D341Med (cell line): ENCODE measurements around the gene AGAP3.

Experiments used
- DNase-seq: peaks from one replicate; pipeline ENCODE4 v3.0.0; 2012; ENCODE audit warnings: low spot score

Gene AGAP3

DNA sequence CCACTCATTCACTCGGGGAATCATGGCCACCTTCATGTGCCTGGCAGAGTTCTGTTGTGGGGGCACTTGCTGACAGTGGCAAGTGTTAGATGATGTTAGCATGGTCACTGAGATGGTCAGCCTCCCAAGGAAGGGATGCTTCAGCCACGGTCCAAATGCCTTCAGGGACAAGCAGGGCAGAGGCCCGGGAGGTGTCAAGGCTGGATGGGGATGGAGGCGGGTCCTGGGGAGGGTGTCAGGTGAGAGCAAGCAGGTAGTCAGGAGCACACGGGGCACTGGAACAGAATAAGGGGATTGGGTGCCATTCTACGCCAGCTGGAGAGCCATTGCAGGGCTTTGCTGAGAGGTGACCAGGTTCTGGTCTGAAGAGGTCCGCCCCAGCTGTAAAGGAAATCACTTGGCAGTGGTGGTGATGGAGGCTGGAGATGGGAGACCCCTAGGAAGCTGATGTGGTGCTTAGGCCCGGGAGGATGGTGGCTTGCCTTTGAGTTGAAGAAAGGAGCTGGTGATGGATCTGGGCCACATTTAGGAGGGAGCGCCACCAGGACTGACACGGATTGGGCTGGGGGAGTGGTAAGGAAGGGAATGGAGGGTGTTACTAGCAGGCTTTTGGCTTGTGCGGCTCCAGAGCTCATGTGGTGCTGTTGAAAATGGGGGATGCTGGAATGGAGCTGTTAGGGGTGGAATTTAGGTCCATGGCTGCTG lies 24.1 kb downstream of the AGAP3 start:
- no peak for DNase-seq

DNA sequence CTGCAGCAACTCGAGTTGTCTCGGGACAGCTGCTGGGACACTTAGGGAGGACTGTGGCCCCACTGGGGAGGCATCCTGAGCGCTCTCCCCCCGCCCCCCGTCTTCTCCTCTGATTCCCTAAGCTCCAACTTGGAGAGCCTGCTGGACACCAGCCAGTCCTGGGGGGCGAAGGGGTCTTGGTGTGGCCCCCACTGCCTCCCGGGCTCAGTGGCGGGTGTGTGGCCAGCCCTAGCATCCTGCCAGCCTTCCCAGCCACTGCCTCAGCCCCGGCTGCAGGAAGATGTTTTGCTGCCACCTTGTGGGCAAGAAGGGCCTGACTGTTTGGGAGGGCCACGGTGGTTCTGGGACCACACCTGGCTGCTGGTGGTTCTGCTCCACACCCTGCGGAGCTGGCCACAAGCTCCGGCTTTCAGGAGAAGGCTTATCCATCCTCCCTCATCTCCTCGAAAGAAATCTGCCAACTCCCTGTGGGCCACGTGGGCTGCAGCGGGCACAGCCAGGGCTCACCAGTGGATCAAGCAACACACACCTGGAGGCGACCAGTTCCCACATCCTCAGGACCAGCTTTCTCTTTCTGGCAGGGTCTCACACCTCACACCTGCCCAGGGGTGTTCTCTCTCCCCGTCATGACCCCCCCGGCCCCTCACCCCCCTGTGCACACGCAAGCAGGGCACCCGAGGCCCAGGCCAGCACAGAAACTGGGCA lies 24.8 kb downstream of the AGAP3 start:
- DNase-seq = peak; percentile 94

DNA sequence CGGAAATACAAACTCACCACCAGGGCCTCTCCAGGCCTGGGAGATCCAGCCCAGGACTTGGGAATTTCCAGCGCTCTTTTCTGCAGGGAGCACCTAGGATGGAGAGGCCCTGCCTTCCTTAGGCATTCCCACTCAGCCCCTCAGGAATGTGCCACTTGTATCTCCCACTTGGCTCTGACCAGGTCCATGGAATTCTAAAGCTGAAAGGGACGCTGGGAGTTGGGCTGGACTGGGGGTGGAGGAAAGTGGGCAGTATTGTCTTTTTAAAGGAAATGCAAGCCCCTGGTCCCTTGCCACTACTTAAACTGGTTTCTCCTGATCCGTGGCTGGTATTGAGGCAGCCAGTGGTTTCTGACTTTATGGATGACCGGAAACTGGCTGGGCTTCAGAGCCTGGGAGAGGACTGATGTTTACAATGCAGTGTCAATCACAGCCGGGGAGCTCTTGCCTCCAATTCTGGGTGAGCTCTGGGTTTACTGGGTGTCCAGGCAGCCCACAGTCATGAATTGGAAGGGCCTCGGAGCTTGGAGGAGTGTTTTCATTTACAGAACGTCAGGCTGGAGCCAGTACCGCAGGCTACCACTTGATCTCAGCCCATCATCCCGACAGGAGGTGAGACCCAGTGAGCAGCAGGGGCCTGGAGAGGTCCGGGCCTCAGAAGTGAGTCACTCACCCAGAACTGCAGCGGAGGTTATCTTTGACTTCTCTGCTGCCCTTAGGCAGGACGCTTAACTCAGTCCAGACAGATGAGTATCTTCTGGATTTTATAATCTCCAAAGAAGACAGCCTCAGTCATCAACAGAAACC lies 27.3 kb downstream of the AGAP3 start:
- DNase-seq = no peak

GRCh38 chr7:151114151-151115090 lies 28.1 kb downstream of the AGAP3 start:
- DNase-seq = no peak

DNA sequence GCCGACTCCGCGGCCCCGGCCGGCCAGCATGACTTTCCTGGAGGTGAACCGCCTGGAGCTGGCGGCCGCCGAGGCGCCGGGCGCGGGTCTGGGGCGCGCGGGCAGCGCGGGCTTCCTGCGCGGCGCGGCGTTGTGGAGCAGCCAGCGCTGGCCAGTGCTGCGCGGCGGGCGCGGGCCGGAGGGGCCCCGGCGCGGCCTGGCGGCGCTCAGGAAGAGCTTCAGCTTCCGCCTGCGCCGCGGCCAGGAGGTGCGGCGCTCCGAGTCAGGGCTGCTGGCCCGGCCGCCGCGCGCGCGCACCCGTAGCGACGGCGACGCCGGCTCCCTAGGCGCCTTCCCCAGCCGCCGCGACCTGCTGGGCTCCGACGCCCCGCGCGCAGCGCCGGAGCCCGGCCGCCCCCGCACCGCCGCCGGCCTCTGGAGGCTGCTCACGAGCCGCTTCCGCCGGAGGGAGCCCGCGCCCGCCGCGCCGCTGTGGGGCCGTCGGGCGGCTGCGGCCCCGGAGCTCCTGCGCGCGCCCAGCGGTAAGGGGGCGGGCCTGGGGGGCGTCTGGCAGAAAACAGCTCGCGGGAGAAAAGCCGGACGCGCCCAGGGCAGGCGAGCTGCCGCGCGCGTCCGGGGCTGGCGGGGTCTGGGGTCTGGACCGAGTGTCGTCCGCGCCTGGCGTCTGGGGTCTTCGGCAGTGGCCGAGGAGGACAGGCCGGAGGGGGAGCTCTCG lies 29.0 kb downstream of the AGAP3 start:
- no peak for DNase-seq

DNA sequence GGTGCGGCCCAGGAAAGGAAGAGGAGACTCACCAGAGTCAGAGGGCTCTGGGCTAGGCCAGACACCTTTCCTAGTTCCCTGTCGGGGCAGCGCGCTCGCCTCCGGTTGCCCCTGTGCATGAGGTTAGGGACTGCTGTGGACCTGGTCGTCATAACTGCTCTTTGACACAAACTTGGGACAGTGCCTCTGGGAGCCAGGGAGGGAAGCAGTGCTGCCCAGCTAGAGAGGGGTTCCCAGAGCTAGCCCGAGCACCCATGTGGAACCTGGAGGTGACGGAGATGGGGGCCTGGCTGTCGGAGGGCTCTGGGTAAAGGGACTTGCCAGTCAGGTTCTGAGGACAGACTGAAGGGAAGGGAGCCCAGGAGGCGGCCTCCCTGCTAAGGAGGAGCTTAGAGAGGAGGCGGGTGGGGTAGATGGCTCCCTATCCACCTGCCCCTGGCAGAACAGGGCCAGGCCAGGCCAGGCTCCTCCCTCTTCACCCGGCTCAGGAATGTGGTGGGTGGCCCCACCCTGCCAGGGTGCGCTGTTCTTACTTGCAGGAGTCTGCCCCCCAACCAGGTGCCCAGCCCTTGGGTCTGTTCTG lies 29.7 kb downstream of the AGAP3 start:
- no peak for DNase-seq

DNA sequence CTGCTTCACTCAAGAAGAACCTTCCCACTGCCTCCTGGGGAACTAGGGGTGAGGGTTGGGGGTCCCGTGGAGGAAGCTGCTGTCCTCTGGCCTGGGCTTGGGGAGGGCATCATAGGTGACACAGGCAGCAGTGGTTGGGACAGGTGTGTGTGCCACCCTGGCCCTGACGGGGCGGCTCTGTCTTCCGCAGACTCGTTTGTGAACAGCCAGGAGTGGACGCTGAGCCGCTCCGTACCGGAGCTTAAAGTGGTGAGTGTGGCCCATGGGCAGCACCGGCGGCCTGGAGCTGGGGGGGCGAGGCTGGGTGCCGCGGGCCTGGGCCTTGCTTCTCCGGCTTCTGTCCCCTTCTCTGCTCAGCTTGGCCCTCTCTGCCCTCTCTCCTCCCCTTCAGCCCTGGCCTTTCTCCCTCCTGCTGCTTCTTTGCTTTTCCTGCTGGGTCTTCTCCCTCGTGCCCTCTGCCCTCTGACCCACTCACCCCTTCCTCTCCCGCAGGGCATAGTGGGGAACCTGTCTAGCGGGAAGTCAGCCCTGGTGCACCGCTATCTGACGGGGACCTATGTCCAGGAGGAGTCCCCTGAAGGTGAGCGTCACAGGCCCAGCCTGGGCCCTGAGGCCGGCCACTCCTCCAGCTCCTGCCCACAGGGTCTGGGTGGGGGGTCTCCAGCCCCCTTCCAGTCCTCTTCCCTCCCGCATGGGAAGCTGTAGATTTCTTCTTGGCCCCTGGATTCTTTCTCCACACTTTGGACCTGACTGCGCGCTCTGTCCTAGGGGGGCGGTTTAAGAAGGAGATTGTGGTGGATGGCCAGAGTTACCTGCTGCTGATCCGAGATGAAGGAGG lies 30.5 kb downstream of the AGAP3 start:
- DNase-seq = no peak

- no peak for DNase-seq
Measured at GRCh38 chr7:151117565-151117964, 31.3 kb downstream of the AGAP3 start.

GRCh38 chr7:151118108-151119054 lies 32.1 kb downstream of the AGAP3 start:
- DNase-seq = no peak

GRCh38 chr7:151119055-151119415 lies 32.8 kb downstream of the AGAP3 start:
- DNase-seq = no peak

- DNase-seq = no peak
Measured at GRCh38 chr7:151119902-151120301, 33.6 kb downstream of the AGAP3 start.

GRCh38 chr7:151120896-151121295 lies 34.6 kb downstream of the AGAP3 start:
- DNase-seq = no peak

- DNase-seq = no peak
Measured at GRCh38 chr7:151121380-151122170, 35.3 kb downstream of the AGAP3 start.

- DNase-seq = no peak
Measured at GRCh38 chr7:151122276-151122675, 36.0 kb downstream of the AGAP3 start.

DNA sequence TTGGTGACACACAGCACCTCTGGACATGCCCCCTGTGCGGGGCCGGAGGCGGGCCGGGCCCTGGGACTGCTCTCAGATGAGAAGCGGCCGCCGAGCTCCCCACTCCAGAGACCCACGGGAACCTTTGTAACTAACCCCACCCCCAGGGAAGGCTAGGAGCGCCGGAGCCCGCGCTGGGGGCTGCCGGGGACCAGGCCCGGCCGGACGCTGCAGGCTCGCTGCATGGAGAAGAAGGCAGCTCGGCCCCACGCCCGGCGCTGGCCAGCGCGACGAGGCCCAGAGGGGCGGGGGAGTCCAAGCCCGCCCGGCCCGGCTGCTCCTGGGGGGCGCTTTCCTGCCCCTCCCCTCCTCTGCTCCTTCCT lies 36.5 kb downstream of the AGAP3 start:
- DNase-seq = no peak

- DNase-seq = no peak
Measured at GRCh38 chr7:151123158-151123821, 37.0 kb downstream of the AGAP3 start.

DNA sequence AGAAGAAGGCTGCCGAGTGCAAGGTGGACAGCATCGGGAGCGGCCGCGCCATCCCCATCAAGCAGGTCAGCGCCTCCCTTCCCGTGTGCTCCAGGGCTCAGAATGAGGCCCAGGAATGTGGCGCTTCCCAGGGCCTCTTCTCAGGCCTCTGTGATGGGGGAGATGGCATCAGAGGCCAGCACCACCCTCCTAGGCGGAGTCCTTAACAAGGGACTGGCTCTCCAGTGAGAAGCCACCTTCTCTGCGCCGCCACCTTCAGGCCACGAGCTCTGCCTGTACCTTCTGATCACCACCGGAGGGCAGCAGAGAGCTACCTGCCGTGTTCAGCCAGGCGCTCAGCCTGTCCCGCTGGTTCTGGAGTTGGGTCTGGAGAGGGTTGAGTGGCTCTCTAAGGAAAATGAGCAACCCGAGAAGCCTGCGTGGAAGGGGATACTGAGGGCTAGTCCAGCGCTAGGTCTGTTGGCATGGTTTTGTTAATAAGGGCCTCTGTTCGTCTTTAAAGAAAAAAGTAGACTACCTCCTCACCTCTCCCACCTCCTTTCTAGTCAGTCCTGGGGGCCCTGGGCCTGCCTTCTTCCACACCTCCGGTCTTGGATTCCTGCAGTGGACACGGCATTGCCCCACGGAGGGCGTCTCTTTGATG lies 37.7 kb downstream of the AGAP3 start:
- peak; percentile 94 for DNase-seq
